ENCODE results near the gene EIF1.
A peak's percentile ranks its signal among the peaks of the same experiment; 100 is the strongest.
"Not testable (repeated sequence)": the region's sequence is repeated elsewhere in the genome, so short reads cannot be mapped to it uniquely, and the experiment has no call there.

EIF1 gene

GRCh38 chr17:41678411-41678906 lies 10.2 kb upstream of the EIF1 start:
- DNase-seq: no peak

DNA sequence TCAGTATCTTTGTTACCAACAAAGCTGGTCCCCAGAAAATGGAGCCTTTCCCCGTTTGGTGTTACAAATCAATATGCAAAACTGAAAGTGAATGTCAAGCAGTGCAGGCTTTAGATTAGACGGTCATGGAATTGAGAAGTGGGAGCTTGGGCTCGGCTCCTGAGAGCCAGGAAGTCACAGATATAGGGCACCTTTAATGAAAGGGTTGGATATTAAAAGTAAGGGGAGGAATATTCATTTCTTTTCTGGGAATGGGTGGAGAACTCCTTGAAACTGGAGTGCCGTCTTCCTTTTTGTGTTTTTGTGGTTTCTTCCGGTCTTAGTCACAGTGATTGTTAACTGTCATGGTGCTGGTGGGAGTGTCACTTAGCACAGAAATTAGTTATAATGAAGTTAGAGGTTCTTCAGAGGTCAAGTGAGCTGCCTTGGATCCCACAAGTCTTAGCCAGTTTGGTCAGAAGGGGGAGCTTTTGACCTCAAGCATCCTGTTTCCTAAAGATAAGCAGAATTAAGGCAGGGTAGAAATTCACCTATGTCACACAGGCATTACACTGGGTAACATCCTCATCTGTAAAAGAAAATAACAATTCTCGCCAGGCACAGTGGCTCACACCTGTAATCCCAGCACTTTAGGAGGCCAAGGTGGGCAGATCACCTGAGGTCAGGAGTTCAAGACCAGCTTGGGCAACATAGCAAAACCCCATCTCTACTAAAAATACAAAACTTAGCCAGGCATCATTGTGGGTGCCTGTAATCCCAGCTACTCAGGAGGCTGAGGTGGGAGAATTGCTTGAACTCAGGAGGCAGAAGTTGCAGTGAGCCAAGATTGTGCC lies 9.6 kb upstream of the EIF1 start:
- peak in 3 of 56 donors; percentile 16 to 31 (median 23) for DNase-seq

DNA sequence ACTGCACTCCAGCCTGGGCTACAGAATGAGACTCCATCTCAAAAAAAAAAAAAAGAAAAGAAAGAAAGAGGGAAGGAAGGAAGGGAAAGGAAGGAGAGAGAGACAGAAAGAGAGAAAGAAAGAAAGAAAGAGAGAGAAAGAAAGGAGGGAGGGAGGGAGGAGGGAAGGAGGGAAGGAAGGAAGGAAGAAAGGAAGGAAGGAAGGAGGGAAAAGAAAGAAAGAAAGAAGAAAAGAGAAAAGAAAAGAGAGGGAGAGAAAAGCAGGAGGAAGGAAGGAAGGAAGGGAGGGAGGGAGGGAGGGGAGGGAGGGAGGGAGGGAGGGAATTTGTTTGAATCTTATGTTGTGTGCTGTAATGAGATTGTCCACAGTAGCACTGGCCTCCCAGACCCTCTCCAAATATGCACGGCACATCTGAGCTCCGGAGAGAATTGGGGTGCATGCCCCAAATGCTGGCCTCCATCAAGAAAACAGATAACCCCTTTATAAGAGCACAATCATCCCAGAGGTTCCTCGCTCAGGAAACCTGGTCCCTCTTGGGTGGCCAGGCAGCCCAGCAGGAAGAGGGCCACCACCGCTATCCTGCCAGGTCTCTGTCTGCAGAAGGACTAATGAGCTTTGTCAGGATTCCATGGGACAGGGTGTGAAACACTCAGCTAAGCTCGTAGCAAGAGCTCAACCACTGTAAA lies 8.8 kb upstream of the EIF1 start:
- DNase-seq: no peak

DNA sequence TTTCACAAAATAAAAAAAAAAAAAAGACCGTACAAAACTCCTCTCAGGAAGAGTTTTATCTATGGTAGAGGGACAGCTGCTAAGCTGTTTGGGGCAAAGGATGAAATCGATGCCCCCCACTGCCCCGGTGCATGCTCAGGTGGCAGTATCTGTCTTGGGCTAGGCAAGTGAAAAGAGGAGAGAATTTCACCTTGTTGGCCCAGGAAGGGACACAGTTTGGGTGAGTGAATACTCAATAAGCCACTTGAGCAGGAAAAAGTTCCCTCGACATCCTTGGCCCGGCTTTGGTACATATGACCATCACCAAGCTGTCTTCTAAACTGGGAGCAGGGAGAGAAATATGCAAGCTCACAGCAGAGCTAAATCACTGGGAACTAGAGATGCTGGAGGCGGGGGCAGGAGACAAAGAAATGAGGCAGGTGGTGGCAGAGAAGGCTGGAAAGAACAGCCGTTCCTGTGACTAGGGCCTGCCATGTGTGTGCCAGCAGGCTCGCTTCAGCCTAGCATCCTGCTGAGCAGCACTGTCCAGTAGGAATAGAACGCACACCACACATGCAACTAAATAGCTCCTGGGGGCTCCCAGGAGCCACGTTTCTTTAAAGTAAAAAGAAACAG lies 8.2 kb upstream of the EIF1 start:
- peak in 25 of 56 donors; percentile 6 to 68 (median 23) for DNase-seq

DNA sequence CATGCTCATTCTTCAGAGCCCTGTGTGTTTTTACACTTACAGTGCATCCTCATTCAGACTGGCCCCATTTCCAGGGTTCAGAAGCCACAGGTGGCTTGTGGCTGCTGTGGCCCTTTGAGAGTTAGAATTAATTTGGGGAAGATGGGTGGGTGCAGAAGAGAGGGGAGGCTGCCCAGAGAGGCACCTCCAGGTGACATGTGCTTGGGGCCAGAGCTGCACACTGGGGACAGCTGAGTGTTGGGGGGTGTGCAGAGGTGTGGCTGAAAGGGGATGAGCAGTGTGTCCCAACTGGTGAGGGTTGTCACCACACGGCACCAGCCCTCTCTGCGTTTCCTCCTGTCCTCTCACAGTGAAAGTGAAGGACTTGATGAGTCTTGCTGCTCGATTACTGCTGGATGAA lies 6.9 kb upstream of the EIF1 start:
- DNase-seq: no peak

GRCh38 chr17:41682631-41683030 lies 6.1 kb upstream of the EIF1 start:
- no peak for DNase-seq

DNA sequence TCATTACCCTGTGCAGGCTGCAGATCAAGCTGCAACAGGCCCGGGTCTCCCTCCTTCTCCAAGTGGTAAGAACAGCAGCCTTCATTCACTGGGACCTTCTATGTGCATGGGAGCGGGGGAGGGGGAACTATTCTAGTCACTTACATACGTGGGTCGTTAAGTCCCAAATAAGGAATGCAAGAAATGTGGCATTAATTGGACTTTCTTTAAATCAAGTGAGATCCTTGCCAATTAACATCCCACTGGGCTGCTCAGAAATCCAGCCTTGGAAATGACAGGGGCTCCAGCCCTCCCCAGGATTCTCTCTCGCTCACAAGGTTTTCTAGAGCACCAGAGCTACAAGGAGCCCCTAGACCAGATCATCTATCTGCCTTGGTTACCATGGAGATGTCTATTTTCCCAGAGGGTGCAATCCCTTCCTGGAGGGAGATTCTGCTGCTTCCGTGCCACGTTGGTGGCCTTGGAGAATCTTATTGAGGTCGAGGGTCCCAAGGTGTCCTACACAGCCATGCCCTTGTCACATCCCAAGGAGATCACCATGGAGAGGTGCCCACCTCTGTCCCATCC lies 5.2 kb upstream of the EIF1 start:
- DNase-seq: peak in 3 of 56 donors; percentile 7 to 27 (median 8)

DNA sequence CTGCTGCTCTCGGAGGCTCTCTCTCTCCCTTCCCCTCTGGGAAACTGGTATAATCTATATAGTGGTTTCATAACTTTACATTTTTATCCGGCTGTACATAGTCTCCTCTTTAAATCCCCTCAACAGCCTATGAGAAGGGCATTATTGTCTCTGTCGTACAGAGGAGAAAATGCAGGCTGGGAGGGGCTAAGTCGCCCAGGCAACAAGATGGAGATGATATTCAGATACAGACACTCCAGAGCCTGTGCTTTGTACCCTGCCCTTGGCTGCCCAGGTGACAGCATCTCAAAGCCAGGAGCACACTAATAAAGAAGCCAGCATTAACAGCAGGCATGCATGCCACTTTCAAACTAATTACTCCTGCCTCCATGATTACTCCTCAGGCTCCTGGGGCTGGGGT lies 4.7 kb upstream of the EIF1 start:
- peak in 2 of 56 donors; percentile 11 to 17 for DNase-seq

DNA sequence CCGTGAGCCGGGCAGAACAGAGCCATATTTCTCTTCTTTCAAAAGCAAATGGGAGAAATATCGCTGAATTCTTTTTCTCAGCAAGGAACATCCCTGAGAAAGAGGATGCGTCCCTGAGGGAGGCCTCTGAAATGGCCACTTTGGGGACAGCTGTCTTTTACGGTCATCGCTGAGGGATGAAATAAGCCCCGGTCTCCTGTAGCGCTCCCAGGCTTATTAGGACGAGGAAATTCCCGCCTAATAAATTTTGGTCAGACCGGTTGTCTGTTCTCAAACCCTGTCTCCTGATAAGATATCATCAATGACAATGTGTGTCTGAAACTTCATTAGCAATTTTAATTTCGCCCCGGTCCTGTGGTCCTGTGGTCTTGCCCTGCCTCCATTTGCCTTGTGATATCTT lies 2.9 kb upstream of the EIF1 start:
- DNase-seq: not testable (repeated sequence)

DNA sequence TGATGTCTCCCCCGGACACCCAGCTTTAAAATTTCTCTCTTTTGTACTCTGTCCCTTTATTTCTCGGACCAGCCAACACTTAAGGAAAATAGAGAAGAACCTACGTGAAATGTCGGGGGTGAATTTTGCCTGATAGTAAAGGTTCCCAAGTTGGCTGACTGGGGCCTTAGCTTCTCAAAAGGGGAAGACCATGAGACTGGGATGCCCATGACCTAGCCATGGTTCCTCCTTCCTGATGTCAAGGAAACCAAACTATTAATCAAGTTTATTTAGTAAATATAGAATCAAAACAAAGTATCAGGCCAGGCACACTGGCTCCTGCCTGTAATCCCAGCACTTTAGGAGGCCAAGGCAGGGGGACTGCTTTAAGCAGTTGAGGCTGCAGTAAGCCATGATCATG lies 2.4 kb upstream of the EIF1 start:
- DNase-seq: no peak

DNA sequence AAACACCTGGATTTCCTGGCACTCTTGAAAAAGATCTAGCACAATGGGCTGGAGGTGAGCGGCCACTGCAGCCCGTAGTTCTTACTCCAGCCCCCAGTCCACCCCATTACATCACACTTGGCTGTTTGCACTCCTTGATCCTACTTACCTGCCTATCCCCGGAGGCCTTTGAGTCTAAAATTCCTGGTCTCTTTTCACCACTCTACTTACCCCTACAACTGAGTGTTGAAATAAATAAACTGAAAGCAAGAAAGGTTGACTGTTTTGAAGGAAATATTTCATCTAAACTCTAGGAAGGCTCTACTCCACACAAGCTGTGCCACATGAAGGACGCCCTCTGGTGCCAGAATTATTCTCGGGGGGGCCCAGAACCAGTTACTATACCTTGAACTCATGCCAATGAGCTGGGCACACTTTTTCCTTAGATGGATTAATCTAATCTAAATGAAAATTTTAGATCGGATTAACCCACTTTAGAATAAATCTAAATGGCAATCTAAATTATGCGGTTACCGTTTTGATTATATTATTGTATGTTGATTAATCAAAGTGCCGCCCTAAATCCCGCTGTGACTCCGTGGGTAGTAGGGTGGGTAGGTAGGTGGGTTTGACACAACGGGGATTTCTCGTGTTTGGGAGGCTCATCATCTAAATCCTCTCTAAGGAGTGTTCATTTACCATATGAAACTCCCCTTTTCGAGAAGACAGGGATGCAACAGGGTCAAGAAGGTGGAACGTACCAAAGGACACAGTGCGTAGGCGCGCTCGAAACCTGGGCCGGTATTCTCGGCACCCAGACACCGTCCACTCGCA lies 651 bp upstream of the EIF1 start:
- DNase-seq: peak in 26 of 56 donors; percentile 17 to 66 (median 42)

GRCh38 chr17:41689497-41690299 lies 1.0 kb downstream of the EIF1 start:
- peak in 6 of 56 donors; percentile 9 to 36 (median 20) for DNase-seq

DNA sequence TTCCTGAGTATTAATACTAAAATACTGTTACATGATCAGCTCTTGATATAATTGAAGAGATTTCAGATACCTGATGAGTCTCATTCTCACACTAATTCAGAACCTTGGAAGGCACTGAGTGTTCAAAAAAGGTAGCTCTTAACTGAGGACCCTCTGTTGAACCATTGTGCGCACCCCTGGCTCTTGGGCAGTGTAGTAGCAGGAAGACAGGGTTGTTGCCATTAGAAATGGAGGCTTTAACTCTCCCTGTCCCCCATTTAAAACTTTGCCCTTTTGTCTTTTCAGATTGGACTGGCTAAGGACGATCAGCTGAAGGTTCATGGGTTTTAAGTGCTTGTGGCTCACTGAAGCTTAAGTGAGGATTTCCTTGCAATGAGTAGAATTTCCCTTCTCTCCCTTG lies 1.8 kb downstream of the EIF1 start:
- no peak for DNase-seq

DNA sequence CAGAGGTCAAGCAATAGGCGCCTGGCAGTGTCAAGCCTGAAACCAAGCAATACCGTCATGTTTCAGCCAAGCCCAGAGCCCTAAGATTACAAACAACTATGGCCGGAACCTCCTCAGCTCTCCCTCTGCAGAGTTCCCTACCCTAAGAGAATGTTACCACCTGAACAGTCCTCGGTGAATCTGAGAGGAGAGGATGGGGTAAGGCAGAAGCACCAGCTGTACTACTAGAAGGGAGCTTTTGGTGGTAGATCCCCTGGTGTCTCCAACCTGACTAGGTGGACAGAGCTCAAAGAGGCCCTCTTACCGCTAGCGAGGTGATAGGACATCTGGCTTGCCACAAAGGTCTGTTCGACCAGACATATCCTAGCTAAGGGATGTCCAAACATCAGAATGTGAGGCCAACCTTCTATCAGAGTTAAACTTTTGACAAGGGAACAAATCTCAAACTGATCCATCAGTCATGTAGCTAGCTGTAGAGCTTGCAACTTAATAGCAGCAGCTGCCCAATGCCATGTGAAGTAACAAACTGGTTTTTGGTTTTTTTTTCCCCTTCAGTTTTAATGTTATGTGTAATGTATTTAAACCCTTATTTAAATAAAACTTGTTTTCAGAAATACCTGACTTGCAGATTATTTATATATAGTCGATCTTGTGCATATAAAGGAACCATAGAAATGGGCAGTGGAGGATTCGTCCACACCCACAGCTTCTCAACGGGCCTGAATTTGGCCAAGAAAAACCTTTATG lies 2.5 kb downstream of the EIF1 start:
- no peak for DNase-seq

DNA sequence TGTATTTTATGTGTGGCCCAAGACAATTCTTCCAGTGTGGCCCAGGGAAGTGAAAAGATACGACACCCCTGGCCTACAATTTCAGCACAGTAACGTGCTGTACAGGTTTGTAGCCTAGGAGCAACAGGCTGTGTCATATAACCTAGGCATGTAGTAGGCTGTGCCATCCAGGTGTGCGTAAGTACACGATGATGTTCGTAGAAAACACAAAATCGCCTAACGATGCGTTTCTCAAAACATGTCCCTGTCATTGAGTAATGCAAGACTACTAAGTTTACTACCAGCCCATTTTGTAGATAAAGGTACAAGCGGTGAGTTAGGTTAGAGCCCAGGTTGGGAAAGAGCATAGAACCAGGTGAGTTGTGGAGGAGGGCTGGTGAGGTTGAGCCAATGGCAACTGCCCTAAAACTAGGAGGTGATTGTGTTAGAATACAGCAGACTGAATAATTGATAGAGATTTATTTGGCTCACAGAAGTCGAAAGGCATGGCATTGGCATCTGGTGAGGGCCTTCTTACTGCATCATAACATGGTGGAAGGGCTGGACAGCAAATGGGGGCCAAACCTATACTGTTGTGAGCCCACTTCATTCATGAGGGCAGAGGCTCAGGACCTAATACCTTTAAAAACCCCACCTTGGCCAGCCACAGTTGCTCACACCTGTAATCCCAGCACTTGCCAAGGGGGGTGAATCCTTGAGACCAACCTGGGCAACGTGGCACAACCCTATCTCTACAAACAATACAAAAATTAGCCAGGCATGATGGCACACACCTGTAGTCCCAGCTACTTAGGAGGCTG lies 4.2 kb downstream of the EIF1 start:
- no peak for DNase-seq

DNA sequence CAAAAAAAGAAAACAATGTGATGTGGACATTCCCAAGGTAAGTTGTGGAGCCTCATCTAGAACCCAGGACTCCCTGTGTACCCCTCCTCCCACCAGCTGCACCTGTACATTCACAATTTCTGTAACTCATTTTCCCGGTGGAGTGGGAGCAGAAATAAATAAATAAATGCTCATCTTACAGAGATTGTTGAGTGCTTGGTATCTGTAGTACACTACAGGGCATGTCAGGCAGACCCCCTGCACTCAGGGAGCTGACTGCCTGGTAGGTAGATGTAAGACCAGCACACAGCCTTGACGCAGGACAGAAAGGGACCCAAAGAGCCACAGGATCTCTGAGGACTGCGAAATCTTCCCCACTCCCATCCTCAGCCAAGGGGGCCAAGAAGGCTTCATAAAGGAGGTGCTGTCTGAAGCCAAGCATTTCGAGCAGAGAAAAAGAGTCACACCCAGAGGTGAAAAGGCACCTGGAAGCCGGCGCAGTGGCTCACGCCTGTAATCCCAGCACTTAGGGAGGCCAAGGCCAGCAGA lies 6.5 kb downstream of the EIF1 start:
- DNase-seq: no peak

GRCh38 chr17:41695954-41696757 lies 7.5 kb downstream of the EIF1 start:
- DNase-seq: peak in 23 of 56 donors; percentile 4 to 67 (median 25)

All from nucleus accumbens (tissue), 56 donors.